DMS153 treated with DMSO at 0.1 percent for 48 hours (cell line): ENCODE measurements around the gene VIM.
"Not testable (repeated sequence)": the region's sequence is repeated elsewhere in the genome, so short reads cannot be mapped to it uniquely, and the experiment has no call there.

ENCODE experiments used
- DNase-seq: peaks from one replicate; lab custom pipeline; 2025; ENCODE audit not compliant: unreplicated experiment; lab: John Stamatoyannopoulos, UW

Gene VIM

GRCh38 chr10:17231788-17232187 is 3.7 kb downstream of the VIM start:
- DNase-seq, result no peak

- no peak for DNase-seq
These were observed 4.4 kb downstream of the VIM start for GRCh38 chr10:17232276-17232960.

- DNase-seq, result no peak
These were observed 5.4 kb downstream of the VIM start for GRCh38 chr10:17233286-17233991.

- no peak for DNase-seq
These were observed 6.4 kb downstream of the VIM start for GRCh38 chr10:17234431-17234945.

- DNase-seq, result no peak
These were observed 7.1 kb downstream of the VIM start for GRCh38 chr10:17235136-17235535.

GRCh38 chr10:17236468-17237148 is 8.6 kb downstream of the VIM start:
- DNase-seq, result no peak

- DNase-seq, result no peak
These were observed 9.1 kb downstream of the VIM start for GRCh38 chr10:17237149-17237527.

GRCh38 chr10:17237915-17238444 is 9.9 kb downstream of the VIM start:
- DNase-seq, result no peak

GRCh38 chr10:17238445-17239291 is 10.6 kb downstream of the VIM start:
- no peak for DNase-seq

- no peak for DNase-seq
These were observed 11.5 kb downstream of the VIM start for GRCh38 chr10:17239345-17240085.

GRCh38 chr10:17240096-17240495 is 12.1 kb downstream of the VIM start:
- DNase-seq, result no peak

- DNase-seq, result no peak
These were observed 12.6 kb downstream of the VIM start for GRCh38 chr10:17240616-17241015.

GRCh38 chr10:17241611-17242333 is 13.7 kb downstream of the VIM start:
- DNase-seq, result no peak

- no peak for DNase-seq
These were observed 16.8 kb downstream of the VIM start for GRCh38 chr10:17244700-17245365.

- DNase-seq, result no peak
These were observed 19.2 kb downstream of the VIM start for GRCh38 chr10:17247210-17247609.

- DNase-seq, result no peak
These were observed 20.9 kb downstream of the VIM start for GRCh38 chr10:17248964-17249363.

GRCh38 chr10:17249820-17250219 is 21.8 kb downstream of the VIM start:
- no peak for DNase-seq

GRCh38 chr10:17250736-17251135 is 22.7 kb downstream of the VIM start:
- DNase-seq, result no peak

GRCh38 chr10:17254543-17255050 is 26.6 kb downstream of the VIM start:
- DNase-seq, result not testable (repeated sequence)
